WERI-Rb-1 (cell line): ENCODE results near the gene MAML2.

ENCODE experiments used
- DNase-seq: peaks from one replicate; pipeline ENCODE4 v3.0.0-alpha.2; 2020
- H3K27ac ChIP-seq: fragments of 250-450 bp; sonication (Bioruptor Pico); 2 replicates; pipeline ENCODE4 v1.5.1; 2020; ENCODE audit warnings: mild to moderate bottlenecking, moderate library complexity
- H3K27me3 ChIP-seq: fragments of 250-450 bp; sonication (Bioruptor Pico); 2 replicates; pipeline ENCODE4 v1.5.1; 2021; ENCODE audit warnings: mild to moderate bottlenecking, low read depth, moderate library complexity; ENCODE audit not compliant: insufficient read depth, severe bottlenecking
- H3K36me3 ChIP-seq: fragments of 250-450 bp; sonication (Bioruptor Pico); 2 replicates; pipeline ENCODE4 v1.5.1; 2020; ENCODE audit warnings: mild to moderate bottlenecking, moderate library complexity
- H3K4me3 ChIP-seq: 2 replicates; pipeline ENCODE4 v1.5.1; 2011; ENCODE audit warnings: low read depth, mild to moderate bottlenecking, control low read depth, low read length
- H3K9me3 ChIP-seq: fragments of 250-450 bp; sonication (Bioruptor Pico); 2 replicates; pipeline ENCODE4 v1.5.1; 2021; ENCODE audit warnings: mild to moderate bottlenecking, moderate library complexity; ENCODE audit not compliant: severe bottlenecking
- CTCF ChIP-seq: IDR thresholded peaks from 2 replicates; pipeline ENCODE4 v1.5.1; 2011; ENCODE audit warnings: low read depth, mild to moderate bottlenecking, control low read depth, inconsistent platforms, low read length

Gene MAML2

GRCh38 chr11:96105197-96105895 is 237.6 kb downstream of the MAML2 start:
- H3K27ac ChIP-seq = no peak overlapping the region
- no peak overlapping the region for H3K4me3 ChIP-seq
- no peaks in the 10 kb centered on the region for H3K9me3 ChIP-seq
- no peak for TF ChIP-seq CTCF
- DNase-seq = no peak
- no peaks in the 10 kb centered on the region for H3K27me3 ChIP-seq
- no peaks in the 10 kb centered on the region; the same call in 1 of the 2 replicates for H3K36me3 ChIP-seq

- H3K27me3 ChIP-seq = no peaks in the 10 kb centered on the region
- TF ChIP-seq CTCF = no peak
- no peak overlapping the region for H3K4me3 ChIP-seq
- H3K9me3 ChIP-seq = no peaks in the 10 kb centered on the region
- no peaks in the 10 kb centered on the region; the same call in 1 of the 2 replicates for H3K36me3 ChIP-seq
- no peak overlapping the region for H3K27ac ChIP-seq
- no peak for DNase-seq
Measured at GRCh38 chr11:96104496-96104895, 238.5 kb downstream of the MAML2 start.

- no peak overlapping the region for H3K27ac ChIP-seq
- no peak overlapping the region for H3K4me3 ChIP-seq
- H3K9me3 ChIP-seq = no peaks in the 10 kb centered on the region
- no peak for TF ChIP-seq CTCF
- DNase-seq = no peak
- H3K36me3 ChIP-seq = no peaks in the 10 kb centered on the region; the same call in 1 of the 2 replicates
- H3K27me3 ChIP-seq = no peaks in the 10 kb centered on the region
Measured at GRCh38 chr11:96103721-96104120, 239.3 kb downstream of the MAML2 start.

GRCh38 chr11:96103102-96103501 is 239.9 kb downstream of the MAML2 start:
- no peaks in the 10 kb centered on the region for H3K9me3 ChIP-seq
- H3K36me3 ChIP-seq = no peaks in the 10 kb centered on the region; the same call in 1 of the 2 replicates
- no peak for TF ChIP-seq CTCF
- no peaks in the 10 kb centered on the region for H3K27me3 ChIP-seq
- no peak overlapping the region for H3K4me3 ChIP-seq
- DNase-seq = no peak
- no peak overlapping the region for H3K27ac ChIP-seq

GRCh38 chr11:96102664-96103078 is 240.3 kb downstream of the MAML2 start:
- no peak for TF ChIP-seq CTCF
- H3K4me3 ChIP-seq = no peak overlapping the region
- H3K27ac ChIP-seq = no peak overlapping the region
- no peaks in the 10 kb centered on the region; the same call in 1 of the 2 replicates for H3K36me3 ChIP-seq
- no peak for DNase-seq
- no peaks in the 10 kb centered on the region for H3K27me3 ChIP-seq
- no peaks in the 10 kb centered on the region for H3K9me3 ChIP-seq

- H3K27me3 ChIP-seq = no peaks in the 10 kb centered on the region
- no peak overlapping the region for H3K4me3 ChIP-seq
- H3K27ac ChIP-seq = no peak overlapping the region
- DNase-seq = no peak
- TF ChIP-seq CTCF = no peak
- no peaks in the 10 kb centered on the region; the same call in 1 of the 2 replicates for H3K36me3 ChIP-seq
- no peaks in the 10 kb centered on the region for H3K9me3 ChIP-seq
Measured at GRCh38 chr11:96101146-96101545, 241.8 kb downstream of the MAML2 start.
